Central memory CD8-positive, alpha-beta T cell (primary cell): ENCODE measurements around the gene AP3B2.

ENCODE experiments used
- ATAC-seq: fragments of 150-1000 bp; cut with Tn5 transposase; replicated peaks from 2 replicates; pipeline ENCODE4 v1.10.0; 2022; ENCODE audit warnings: mild to moderate bottlenecking, moderate FRiP score, moderate number of reproducible peaks; ENCODE audit not compliant: poor library complexity, severe bottlenecking; ENCODE audit errors: extremely low read depth
- DNase-seq, 2 donors: peaks; one replicate each; pipeline ENCODE4 v3.0.0; 2021; ENCODE audit warnings: low spot score in 2 of 2
- H3K27ac Mint-ChIP-seq: one replicate; pipeline ENCODE4 v1.8.0; 2022; ENCODE audit warnings: low read depth, mild to moderate bottlenecking, moderate library complexity, mixed read lengths
- H3K27me3 Mint-ChIP-seq: one replicate; pipeline ENCODE4 v1.8.0; 2022; ENCODE audit warnings: mixed read lengths
- H3K36me3 Mint-ChIP-seq: one replicate; pipeline ENCODE4 v1.8.0; 2022; ENCODE audit warnings: mild to moderate bottlenecking, moderate library complexity, mixed read lengths; ENCODE audit not compliant: insufficient read depth
- H3K4me1 Mint-ChIP-seq: one replicate; pipeline ENCODE4 v1.8.0; 2022; ENCODE audit warnings: mixed read lengths
- H3K4me3 Mint-ChIP-seq: one replicate; pipeline ENCODE4 v1.8.0; 2022; ENCODE audit warnings: mild to moderate bottlenecking, moderate library complexity, mixed read lengths
- H3K9me3 Mint-ChIP-seq: one replicate; pipeline ENCODE4 v1.8.0; 2022; ENCODE audit warnings: mixed read lengths

AP3B2 gene

DNA sequence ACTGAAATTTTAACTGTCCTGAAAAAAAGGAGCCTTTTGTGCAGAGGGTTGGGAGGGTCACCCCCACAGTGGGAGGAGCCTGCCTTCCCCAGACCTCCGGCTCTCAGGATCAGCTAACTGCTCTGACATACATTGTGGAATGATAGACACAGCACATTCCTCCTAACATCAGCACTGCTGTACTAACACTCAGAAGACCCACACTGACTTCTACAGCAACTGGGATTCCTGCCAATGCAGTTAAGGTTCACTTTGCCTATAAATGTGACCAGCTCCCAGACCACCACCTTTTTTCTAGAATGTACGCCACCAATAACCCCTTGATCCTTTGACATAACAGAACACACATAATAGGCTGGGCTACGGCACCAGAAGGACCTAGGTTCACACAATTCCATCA lies 65.7 kb downstream of the AP3B2 start:
- DNase-seq = no peak
- H3K9me3 Mint-ChIP-seq = no peaks in the 10 kb centered on the region
- H3K27me3 Mint-ChIP-seq = peaks cover 77% of the 10 kb centered on the region
- H3K27ac Mint-ChIP-seq = no peak overlapping the region
- ATAC-seq = no peak
- H3K36me3 Mint-ChIP-seq = peaks cover 2% of the 10 kb centered on the region
- H3K4me1 Mint-ChIP-seq = no peaks in the 10 kb centered on the region
- no peak overlapping the region for H3K4me3 Mint-ChIP-seq

DNA sequence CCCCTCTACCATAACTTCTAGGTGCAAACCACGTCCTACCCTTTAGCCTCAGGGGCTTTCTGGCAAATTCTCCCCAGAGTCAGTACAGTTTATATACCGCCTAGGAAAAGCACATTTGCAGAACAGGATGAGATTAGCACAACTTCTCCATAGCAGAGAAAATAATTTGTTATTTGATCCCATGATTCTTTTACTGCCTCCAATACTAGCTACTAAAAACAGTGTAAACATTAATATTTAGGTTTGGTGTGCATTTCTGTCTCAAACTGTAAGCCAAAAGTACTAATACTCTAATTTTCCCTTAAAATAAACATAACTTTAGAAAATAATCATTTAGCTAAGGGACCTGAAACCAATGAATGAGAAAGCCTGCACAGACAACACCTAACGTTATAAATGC lies 67.0 kb downstream of the AP3B2 start:
- peaks cover 73% of the 10 kb centered on the region for H3K27me3 Mint-ChIP-seq
- H3K4me1 Mint-ChIP-seq = no peaks in the 10 kb centered on the region
- no peak overlapping the region for H3K4me3 Mint-ChIP-seq
- no peaks in the 10 kb centered on the region for H3K9me3 Mint-ChIP-seq
- DNase-seq (no peak), ATAC-seq (no peak)
- peaks cover 2% of the 10 kb centered on the region for H3K36me3 Mint-ChIP-seq
- no peak overlapping the region for H3K27ac Mint-ChIP-seq

DNA sequence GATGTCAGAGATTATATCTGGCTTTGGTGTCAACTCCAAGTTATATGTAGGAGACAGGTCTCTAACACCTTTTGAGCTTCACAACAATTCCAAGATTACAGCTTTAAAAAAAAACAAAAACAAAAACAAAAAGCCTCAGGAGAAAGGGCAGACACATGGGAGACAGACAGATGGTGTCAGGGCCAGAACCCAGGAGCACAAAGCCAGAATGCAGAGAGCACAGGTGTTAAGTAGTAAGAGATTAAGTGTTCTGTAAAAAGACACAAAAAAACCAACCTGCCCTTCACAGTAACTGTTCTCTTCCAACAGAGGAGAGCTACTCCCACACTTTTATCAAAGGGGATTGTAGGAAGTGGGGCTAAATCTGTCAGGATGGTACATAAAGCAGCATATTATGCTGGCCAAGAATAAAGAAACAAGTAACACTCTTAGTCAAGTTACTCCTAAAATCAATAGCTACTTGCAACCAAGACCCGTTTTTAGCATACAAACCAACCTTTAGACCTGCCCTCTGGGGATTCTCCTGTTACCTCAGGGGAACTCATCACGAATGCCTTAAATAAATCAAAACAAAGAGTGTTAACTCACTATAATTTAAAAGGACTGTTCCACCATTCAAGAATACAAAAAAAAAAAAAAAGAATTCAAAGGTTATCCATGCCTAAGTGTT lies 68.4 kb downstream of the AP3B2 start:
- no peak for DNase-seq
- Mint-ChIP-seq H3K36me3 (peaks cover 2% of the 10 kb centered on the region), H3K4me3 (no peak overlapping the region), H3K4me1 (no peaks in the 10 kb centered on the region), H3K27me3 (peaks cover 84% of the 10 kb centered on the region), H3K27ac (no peak overlapping the region), H3K9me3 (no peaks in the 10 kb centered on the region)
- no peak for ATAC-seq

DNA sequence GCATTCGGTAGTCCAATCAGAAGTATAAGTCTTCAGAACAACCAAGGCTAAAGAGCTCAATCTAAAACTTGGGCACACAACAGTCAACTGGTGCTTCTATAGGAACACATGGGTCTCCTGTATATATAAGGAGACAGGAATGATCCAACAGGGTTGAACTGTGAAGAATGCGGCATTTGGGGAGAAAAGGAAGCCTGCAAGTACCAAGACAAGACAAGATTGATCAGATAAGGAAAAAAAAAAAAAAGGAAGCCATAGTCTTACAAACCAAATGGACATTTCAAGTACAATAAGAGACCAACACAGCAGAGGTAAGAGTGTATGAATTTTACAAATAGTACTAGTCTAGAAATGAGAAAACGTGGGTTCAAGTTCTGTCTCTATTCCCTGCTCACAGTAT lies 69.0 kb downstream of the AP3B2 start:
- H3K4me1 Mint-ChIP-seq = no peaks in the 10 kb centered on the region
- H3K27me3 Mint-ChIP-seq = peaks cover 84% of the 10 kb centered on the region
- no peaks in the 10 kb centered on the region for H3K9me3 Mint-ChIP-seq
- ATAC-seq = no peak
- DNase-seq = no peak
- H3K27ac Mint-ChIP-seq = no peak overlapping the region
- no peaks in the 10 kb centered on the region for H3K36me3 Mint-ChIP-seq
- H3K4me3 Mint-ChIP-seq = no peak overlapping the region

DNA sequence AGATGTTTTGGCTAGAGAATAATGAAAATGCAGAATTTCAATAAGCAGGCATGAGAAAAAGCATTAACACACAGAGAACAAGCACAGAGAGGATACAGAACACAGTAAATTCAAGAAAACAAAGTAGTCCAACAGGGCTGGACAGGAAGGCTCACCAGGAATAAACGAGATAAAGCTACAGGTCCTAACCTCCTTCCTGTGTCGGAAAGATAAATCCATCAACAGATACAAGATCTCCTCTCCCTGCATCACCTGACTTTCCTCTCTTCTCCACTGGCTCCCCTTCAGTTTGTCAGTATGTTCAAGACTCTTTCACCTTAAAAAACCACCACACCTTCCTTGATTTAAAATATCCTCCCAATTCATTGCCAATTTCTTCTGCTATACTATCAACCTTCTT lies 73.9 kb downstream of the AP3B2 start:
- Mint-ChIP-seq H3K36me3 (no peaks in the 10 kb centered on the region), H3K4me1 (no peaks in the 10 kb centered on the region), H3K4me3 (no peak overlapping the region), H3K27ac (no peak overlapping the region), H3K27me3 (peaks cover 51% of the 10 kb centered on the region), H3K9me3 (no peaks in the 10 kb centered on the region)
- ATAC-seq = no peak
- DNase-seq = no peak

DNA sequence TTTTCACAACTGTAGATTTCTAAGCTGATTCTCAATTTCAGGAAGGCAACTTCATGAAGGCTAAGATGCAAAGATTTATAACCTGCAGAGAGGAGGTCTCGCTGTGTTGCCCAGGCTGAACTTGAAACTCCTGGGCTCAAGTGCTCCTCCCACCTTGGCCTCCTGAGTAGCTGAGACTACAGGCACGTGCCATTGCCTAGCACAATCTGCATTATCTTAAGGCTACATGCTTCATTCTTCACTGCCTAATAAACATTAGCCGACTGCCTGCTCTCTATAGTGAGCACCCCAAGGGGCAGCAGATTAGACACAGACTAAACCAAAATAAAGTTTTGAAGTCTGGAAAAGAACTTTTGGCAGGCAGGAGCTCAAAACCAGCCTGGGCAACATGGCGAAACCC lies 79.6 kb downstream of the AP3B2 start:
- no peak overlapping the region for H3K4me3 Mint-ChIP-seq

DNA sequence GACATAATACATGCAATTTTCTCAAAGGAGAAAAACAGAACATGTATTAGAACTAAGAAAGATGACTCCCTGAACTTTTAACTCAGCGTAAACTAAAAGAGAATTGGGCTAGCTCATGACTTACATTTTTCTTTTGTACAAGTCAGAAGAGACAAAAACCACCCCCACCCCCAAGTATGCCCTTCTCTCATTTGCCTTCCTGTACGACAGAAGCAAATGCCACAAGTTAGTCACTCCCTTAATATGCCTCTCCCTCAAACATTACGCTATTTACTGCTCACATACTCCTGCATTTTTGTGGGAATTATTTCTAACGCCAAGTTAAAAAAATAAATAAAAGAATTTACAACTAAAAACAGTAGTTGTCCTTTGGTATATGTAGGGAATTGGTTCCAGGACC lies 84.5 kb downstream of the AP3B2 start:
- DNase-seq = no peak
- Mint-ChIP-seq H3K36me3 (no peaks in the 10 kb centered on the region), H3K9me3 (no peaks in the 10 kb centered on the region), H3K27me3 (no peaks in the 10 kb centered on the region), H3K4me3 (no peak overlapping the region), H3K4me1 (no peaks in the 10 kb centered on the region), H3K27ac (no peak overlapping the region)
- no peak for ATAC-seq

More for the DNA sequence above, 79.6 kb downstream of the AP3B2 start:
- ATAC-seq (no peak), DNase-seq (no peak)
- Mint-ChIP-seq H3K36me3 (no peaks in the 10 kb centered on the region), H3K27ac (no peak overlapping the region), H3K9me3 (no peaks in the 10 kb centered on the region), H3K4me1 (no peaks in the 10 kb centered on the region), H3K27me3 (no peaks in the 10 kb centered on the region)

DNA sequence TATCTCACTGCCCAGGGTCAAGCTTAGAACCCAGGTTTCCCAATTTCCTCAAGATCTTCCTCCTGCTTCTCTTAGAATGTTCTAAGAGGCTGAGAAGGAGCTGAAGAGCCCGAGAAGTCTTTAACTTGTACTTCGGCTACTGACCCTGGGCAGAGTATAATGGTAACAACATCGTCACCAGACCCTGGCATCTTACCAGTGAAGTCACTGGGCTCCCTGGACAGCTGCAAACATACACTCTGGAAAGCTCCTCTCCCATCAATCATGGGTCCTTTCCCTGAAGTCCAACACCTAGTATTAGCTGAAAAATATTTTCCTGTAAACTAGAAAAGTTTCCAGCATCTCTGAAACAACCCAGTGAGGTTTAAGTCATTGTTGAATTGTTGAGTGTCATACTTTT lies 85.2 kb downstream of the AP3B2 start:
- Mint-ChIP-seq H3K36me3 (no peaks in the 10 kb centered on the region), H3K4me3 (no peak overlapping the region), H3K4me1 (no peaks in the 10 kb centered on the region), H3K27ac (no peak overlapping the region), H3K9me3 (no peaks in the 10 kb centered on the region), H3K27me3 (peaks cover 3% of the 10 kb centered on the region)
- DNase-seq (no peak), ATAC-seq (no peak)

DNA sequence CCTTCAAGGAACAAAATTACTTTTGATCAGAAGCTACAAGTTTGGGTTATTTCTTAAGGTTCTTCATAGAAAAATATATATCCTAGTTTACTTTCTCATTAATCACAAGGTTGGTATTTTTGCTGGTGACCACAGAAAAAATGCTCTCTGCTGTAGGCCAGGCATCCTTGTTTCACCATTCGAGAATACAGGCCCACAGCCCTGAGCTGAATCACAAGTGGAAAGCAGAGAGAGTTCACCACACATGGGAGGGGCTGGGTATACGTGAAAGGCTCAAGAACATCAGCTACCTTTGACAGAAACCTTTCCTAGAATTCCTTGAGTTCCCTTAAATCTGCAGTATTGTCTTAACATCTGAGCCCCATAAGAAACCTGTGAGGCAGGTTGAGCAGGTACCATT lies 85.7 kb downstream of the AP3B2 start:
- no peak overlapping the region for H3K4me3 Mint-ChIP-seq
- no peak for DNase-seq
- no peaks in the 10 kb centered on the region for H3K4me1 Mint-ChIP-seq
- no peaks in the 10 kb centered on the region for H3K9me3 Mint-ChIP-seq
- H3K36me3 Mint-ChIP-seq = no peaks in the 10 kb centered on the region
- no peak for ATAC-seq
- no peak overlapping the region for H3K27ac Mint-ChIP-seq
- peaks cover 8% of the 10 kb centered on the region for H3K27me3 Mint-ChIP-seq

DNA sequence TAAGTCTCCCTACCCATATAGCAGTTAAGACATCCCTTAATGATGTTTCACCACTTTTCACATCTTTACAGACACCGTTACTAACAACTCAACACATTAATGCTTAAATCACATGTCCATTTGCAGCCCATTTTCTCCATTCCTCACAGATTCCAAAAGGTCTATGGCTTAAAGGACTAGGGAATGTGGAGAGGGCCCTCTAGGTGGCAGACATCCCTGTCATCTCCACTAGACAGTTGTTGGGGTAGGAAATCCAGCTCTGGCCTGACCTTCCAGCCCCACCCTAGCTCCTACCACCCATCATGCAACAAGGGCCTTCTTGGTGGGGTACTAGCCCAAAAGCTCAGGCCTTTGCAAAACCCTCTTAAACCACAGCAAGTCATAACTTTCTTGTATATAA lies 87.7 kb downstream of the AP3B2 start:
- peaks cover 19% of the 10 kb centered on the region for H3K27me3 Mint-ChIP-seq

DNA sequence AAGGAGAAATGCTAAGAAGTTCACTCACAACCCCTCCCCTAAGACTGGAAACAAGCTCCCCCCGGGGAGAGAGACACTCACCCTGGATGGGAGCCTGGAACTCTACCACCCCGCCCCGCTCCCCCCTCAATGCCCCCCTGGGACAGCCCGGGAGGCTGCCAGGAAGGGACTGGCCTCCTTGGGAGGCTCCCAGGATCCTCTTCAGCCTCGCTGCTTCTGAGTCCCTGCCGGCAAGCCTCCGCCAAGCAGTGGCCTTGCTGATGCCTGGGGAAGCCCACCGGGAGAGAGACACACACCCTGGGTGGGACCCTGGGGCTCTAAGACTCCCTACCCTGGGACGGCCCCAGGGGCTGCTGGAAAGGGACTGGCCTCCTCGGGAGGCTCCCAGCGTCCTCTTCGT lies 95.9 kb downstream of the AP3B2 start:
- no peaks in the 10 kb centered on the region for H3K9me3 Mint-ChIP-seq
- no peak overlapping the region for H3K4me3 Mint-ChIP-seq
- H3K36me3 Mint-ChIP-seq = no peaks in the 10 kb centered on the region
- no peaks in the 10 kb centered on the region for H3K4me1 Mint-ChIP-seq
- peaks cover 52% of the 10 kb centered on the region for H3K27me3 Mint-ChIP-seq
- H3K27ac Mint-ChIP-seq = no peak overlapping the region
- no peak for DNase-seq
- no peak for ATAC-seq

More for the DNA sequence above, 87.7 kb downstream of the AP3B2 start:
- Mint-ChIP-seq H3K27ac (no peak overlapping the region), H3K4me1 (no peaks in the 10 kb centered on the region), H3K4me3 (no peak overlapping the region), H3K9me3 (no peaks in the 10 kb centered on the region), H3K36me3 (no peaks in the 10 kb centered on the region)
- DNase-seq (no peak), ATAC-seq (no peak)

DNA sequence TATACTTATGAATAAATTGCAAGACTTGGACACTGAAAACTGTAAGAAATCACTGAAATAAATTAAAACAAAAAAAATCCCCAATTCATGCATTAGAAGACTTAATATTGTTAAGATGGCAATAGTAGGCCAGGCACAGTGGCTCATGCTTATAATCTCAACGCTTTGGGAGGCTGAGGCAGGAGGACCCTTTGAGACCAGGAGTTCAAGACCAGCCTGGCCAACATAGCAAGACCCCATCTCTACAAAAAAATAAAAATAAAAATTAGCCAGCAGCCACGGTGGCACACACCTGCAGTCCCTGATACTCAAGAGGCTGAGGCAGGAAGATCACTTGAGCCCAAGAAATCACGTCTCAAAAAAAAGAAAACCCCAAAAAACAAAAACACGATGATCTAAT lies 98.3 kb downstream of the AP3B2 start:
- Mint-ChIP-seq H3K4me3 (no peak overlapping the region), H3K27me3 (peaks cover 51% of the 10 kb centered on the region), H3K4me1 (no peaks in the 10 kb centered on the region), H3K27ac (no peak overlapping the region), H3K9me3 (no peaks in the 10 kb centered on the region), H3K36me3 (no peaks in the 10 kb centered on the region)
- ATAC-seq = no peak
- DNase-seq = no peak
